ENCODE results near the gene PTPRA. TPM values are rescaled to one million over a fixed set of nuclear protein-coding genes. Genes with fewer than 3 reads are reported as not detected.
"Not testable (repeated sequence)": the region's sequence is repeated elsewhere in the genome, so short reads cannot be mapped to it uniquely, and the experiment has no call there.

Gene PTPRA
- total RNA-seq, 1 experiment from 2014 or later: 47.2 TPM

DNA sequence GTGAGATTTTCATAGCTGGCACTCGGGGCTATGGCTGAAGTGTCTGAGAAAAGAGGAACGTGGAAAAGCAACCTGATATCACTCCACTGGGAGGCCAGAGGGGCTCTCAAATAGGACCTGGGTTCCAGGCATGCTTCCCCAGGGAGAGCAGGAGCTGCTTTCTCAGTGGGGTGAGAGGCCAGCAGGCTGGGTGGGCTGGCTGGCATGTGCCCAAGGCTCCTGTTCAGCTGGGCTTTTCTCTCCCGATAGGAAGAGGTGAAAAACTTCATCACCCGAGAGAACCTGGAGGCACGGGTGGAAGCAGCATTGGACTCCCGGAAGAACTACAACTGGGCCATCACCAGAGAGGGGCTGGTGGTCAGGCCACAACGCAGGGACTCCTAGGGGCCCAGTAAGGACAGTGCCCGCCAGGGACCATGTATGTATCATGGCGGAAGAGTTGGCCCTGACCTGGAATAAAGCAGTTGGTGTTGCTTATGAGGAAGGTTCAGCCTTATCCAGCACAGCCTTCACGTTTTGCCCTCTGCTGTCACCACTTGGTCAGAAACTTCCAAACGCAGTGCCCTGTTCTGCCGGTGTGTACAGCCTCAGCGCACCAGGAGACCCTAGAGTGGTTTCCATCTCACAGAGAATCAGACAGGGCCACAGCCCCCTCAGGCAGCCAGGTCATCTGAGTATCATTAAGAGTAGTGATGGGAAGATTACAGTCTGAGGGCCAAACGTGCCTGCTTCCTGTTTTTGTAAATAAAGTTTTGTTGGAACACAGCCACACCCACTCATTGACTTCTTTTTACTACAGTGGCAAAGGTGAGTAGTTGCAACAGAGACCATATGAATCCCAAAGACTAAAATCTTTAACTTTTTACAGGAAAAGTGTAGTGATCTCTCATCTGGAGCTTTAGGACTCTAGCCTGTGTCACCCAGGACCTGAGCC is 174.5 kb downstream of the PTPRA start (continued):
- TF ChIP-seq, protein P1, sequence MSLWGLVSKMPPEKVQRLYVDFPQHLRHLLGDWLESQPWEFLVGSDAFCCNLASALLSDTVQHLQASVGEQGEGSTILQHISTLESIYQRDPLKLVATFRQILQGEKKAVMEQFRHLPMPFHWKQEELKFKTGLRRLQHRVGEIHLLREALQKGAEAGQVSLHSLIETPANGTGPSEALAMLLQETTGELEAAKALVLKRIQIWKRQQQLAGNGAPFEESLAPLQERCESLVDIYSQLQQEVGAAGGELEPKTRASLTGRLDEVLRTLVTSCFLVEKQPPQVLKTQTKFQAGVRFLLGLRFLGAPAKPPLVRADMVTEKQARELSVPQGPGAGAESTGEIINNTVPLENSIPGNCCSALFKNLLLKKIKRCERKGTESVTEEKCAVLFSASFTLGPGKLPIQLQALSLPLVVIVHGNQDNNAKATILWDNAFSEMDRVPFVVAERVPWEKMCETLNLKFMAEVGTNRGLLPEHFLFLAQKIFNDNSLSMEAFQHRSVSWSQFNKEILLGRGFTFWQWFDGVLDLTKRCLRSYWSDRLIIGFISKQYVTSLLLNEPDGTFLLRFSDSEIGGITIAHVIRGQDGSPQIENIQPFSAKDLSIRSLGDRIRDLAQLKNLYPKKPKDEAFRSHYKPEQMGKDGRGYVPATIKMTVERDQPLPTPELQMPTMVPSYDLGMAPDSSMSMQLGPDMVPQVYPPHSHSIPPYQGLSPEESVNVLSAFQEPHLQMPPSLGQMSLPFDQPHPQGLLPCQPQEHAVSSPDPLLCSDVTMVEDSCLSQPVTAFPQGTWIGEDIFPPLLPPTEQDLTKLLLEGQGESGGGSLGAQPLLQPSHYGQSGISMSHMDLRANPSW (CRISPR knock-in tag; conservative IDR thresholded peaks at IDR 0.05; ENCODE audit: low read depth): no peak
- TF ChIP-seq PRRX2 (CRISPR knock-in tag; IDR thresholded peaks at IDR 0.05): no peak

DNA sequence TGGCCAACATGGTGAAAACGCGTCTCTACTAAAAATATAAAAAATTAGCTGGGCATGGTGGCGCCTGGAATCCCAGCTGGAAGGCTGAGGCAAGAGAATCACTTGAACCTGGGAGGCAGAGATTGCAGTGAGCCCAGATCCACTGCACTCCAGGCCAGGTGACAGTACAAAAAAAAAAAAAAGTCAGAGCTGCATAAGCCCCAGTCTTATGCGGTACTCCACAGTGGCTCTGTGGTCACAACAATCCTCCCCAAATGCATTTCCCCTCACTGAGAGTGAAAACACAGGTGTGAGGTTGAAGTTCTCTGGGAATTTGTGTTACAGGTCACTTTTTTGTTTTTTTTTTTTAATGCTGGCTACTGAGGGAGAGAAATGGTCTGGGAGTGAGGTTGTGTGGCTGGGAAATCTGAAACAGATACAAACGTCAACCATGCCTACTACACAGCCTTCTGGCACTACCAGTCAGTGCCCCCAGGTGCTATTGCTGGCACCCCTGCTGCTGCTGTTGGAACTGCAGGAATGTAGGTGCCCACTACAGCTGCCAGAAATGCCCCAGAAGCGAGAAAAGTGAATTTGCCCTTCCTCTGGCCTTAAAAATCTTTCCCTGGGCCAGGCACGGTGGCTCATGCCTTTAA is 178.2 kb downstream of the PTPRA start:
- no peak for ATAC-seq
- Mint-ChIP-seq H3K27me3 (ENCODE audit: low read depth) (no peaks in the 10 kb centered on the region), H3K4me3 (no peak overlapping the region), H3K36me3 (peaks cover 26% of the 10 kb centered on the region), H3K9me3 (no peaks in the 10 kb centered on the region), H3K4me1 (peaks cover 6% of the 10 kb centered on the region), H3K27ac (no peak overlapping the region)
- POLR2A ChIA-PET: no interaction called here
- no peak for DNase-seq (ENCODE audit: low spot score)
- TF ChIP-seq NFE2L1 (CRISPR knock-in tag; IDR thresholded peaks at IDR 0.05): no peak
- TF ChIP-seq MXD4 (CRISPR knock-in tag; IDR thresholded peaks at IDR 0.05; ENCODE audit: borderline replicate concordance): no peak
- no peak for TF ChIP-seq SOX15 (CRISPR knock-in tag; IDR thresholded peaks at IDR 0.05)
- TF ChIP-seq, protein P2, sequence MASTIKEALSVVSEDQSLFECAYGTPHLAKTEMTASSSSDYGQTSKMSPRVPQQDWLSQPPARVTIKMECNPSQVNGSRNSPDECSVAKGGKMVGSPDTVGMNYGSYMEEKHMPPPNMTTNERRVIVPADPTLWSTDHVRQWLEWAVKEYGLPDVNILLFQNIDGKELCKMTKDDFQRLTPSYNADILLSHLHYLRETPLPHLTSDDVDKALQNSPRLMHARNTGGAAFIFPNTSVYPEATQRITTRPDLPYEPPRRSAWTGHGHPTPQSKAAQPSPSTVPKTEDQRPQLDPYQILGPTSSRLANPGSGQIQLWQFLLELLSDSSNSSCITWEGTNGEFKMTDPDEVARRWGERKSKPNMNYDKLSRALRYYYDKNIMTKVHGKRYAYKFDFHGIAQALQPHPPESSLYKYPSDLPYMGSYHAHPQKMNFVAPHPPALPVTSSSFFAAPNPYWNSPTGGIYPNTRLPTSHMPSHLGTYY (CRISPR knock-in tag; IDR thresholded peaks at IDR 0.05): no peak
- no peak for TF ChIP-seq JAZF1 (CRISPR knock-in tag; IDR thresholded peaks at IDR 0.05)
- CTCF ChIA-PET: interaction anchor here (0.6 to 1.2 kb wide), 3 partner anchors 18 to 384 kb away, joined by 3 to 4 read pairs (median 4); no protein-coding TSS in a partner anchor

DNA sequence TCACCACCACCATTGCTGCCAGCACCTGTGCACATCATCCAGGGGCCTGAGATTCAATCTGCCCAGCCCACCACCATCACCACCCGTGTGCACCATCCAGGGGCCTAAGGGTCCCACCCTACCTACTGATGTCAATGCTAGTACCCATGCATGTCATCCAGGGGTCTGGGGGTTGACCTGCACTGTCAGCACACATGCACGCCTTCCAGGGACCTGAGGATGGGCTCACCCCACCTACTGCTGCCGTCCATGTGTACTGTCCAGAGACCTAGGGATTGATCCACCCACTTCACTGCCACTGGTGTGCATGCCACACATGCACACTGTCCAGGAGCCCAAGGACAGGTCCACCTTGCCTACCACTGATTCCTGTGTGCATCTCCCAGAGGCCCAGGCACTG is 186.2 kb downstream of the PTPRA start:
- ChIA-PET CTCF (no interaction called here), POLR2A (no interaction called here)
- no peaks in the 10 kb centered on the region for H3K36me3 Mint-ChIP-seq
- DNase-seq (ENCODE audit: low spot score) (no peak), ATAC-seq (no peak)
- H3K27ac Mint-ChIP-seq: no peak overlapping the region
- H3K4me1 Mint-ChIP-seq: no peaks in the 10 kb centered on the region
- H3K27me3 Mint-ChIP-seq (ENCODE audit: low read depth): no peaks in the 10 kb centered on the region; the same call in 1 of the 2 replicates
- H3K4me3 Mint-ChIP-seq: no peak overlapping the region
- no peaks in the 10 kb centered on the region for H3K9me3 Mint-ChIP-seq
- TF ChIP-seq, protein P3, sequence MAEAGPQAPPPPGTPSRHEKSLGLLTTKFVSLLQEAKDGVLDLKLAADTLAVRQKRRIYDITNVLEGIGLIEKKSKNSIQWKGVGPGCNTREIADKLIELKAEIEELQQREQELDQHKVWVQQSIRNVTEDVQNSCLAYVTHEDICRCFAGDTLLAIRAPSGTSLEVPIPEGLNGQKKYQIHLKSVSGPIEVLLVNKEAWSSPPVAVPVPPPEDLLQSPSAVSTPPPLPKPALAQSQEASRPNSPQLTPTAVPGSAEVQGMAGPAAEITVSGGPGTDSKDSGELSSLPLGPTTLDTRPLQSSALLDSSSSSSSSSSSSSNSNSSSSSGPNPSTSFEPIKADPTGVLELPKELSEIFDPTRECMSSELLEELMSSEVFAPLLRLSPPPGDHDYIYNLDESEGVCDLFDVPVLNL (CRISPR knock-in tag; IDR thresholded peaks at IDR 0.05; ENCODE audit: borderline replicate concordance, low read depth): no peak
- TF ChIP-seq, protein P4, sequence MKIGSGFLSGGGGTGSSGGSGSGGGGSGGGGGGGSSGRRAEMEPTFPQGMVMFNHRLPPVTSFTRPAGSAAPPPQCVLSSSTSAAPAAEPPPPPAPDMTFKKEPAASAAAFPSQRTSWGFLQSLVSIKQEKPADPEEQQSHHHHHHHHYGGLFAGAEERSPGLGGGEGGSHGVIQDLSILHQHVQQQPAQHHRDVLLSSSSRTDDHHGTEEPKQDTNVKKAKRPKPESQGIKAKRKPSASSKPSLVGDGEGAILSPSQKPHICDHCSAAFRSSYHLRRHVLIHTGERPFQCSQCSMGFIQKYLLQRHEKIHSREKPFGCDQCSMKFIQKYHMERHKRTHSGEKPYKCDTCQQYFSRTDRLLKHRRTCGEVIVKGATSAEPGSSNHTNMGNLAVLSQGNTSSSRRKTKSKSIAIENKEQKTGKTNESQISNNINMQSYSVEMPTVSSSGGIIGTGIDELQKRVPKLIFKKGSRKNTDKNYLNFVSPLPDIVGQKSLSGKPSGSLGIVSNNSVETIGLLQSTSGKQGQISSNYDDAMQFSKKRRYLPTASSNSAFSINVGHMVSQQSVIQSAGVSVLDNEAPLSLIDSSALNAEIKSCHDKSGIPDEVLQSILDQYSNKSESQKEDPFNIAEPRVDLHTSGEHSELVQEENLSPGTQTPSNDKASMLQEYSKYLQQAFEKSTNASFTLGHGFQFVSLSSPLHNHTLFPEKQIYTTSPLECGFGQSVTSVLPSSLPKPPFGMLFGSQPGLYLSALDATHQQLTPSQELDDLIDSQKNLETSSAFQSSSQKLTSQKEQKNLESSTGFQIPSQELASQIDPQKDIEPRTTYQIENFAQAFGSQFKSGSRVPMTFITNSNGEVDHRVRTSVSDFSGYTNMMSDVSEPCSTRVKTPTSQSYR (CRISPR knock-in tag; IDR thresholded peaks at IDR 0.05): no peak
- no peak for TF ChIP-seq CBFB (CRISPR knock-in tag; IDR thresholded peaks at IDR 0.05; ENCODE audit: low read depth)
- no peak for TF ChIP-seq ZNF396 (CRISPR knock-in tag; IDR thresholded peaks at IDR 0.05; ENCODE audit: borderline replicate concordance)
- TF ChIP-seq FOXK1 (CRISPR knock-in tag; IDR thresholded peaks at IDR 0.05): no peak
- TF ChIP-seq, protein P2 (CRISPR knock-in tag; IDR thresholded peaks at IDR 0.05): no peak
- TF ChIP-seq, protein P5, sequence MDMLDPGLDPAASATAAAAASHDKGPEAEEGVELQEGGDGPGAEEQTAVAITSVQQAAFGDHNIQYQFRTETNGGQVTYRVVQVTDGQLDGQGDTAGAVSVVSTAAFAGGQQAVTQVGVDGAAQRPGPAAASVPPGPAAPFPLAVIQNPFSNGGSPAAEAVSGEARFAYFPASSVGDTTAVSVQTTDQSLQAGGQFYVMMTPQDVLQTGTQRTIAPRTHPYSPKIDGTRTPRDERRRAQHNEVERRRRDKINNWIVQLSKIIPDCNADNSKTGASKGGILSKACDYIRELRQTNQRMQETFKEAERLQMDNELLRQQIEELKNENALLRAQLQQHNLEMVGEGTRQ (CRISPR knock-in tag; IDR thresholded peaks at IDR 0.05): no peak
- TF ChIP-seq JUN (CRISPR knock-in tag; IDR thresholded peaks at IDR 0.05): no peak
- no peak for TF ChIP-seq PRRX2 (CRISPR knock-in tag; IDR thresholded peaks at IDR 0.05)
- TF ChIP-seq OVOL2 (CRISPR knock-in tag; IDR thresholded peaks at IDR 0.05; ENCODE audit: borderline replicate concordance): no peak
- TF ChIP-seq, protein P6, sequence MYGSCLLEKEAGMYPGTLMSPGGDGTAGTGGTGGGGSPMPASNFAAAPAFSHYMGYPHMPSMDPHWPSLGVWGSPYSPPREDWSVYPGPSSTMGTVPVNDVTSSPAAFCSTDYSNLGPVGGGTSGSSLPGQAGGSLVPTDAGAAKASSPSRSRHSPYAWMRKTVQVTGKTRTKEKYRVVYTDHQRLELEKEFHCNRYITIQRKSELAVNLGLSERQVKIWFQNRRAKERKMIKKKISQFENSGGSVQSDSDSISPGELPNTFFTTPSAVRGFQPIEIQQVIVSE (CRISPR knock-in tag; IDR thresholded peaks at IDR 0.05; ENCODE audit: borderline replicate concordance): no peak
- TF ChIP-seq NR3C1 (CRISPR knock-in tag; conservative IDR thresholded peaks at IDR 0.05; ENCODE audit: low read depth): no peak

DNA sequence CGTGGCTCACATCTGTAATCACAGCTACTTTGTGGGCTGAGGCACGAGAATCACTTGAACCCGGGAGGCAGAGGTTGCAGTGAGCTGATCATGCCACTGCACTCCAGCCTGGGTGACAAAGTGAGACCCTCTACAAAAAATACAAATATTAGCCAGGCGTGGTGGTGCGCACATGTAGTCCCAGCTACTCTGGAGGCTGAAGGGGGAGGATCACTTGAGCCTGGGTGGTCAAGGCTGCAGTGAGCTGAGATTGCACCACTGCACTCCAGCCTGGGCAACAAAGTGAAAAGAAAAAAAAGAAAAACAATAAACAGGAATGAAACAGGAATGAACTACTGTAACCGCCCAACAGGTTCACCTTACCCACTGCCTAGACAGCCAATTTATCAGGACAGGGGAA is 190.8 kb downstream of the PTPRA start:
- H3K36me3 Mint-ChIP-seq: not testable (repeated sequence)

More for the DNA sequence above, 190.8 kb downstream of the PTPRA start:
- ATAC-seq; DNase-seq (ENCODE audit: low spot score); H3K4me1 Mint-ChIP-seq; POLR2A ChIA-PET; H3K27me3 Mint-ChIP-seq (ENCODE audit: low read depth); H3K27ac Mint-ChIP-seq; H3K9me3 Mint-ChIP-seq; H3K4me3 Mint-ChIP-seq: not testable (repeated sequence)
- CTCF ChIA-PET: interaction anchor here (1.4 kb wide), 1 partner anchor 10 kb away, joined by 4 read pairs; no protein-coding TSS in a partner anchor

All from WTC11 (cell line).